MG63 (cell line): ENCODE data around the gene MIER1. TPM values are rescaled to one million over a fixed set of nuclear protein-coding genes. Genes with fewer than 3 reads are reported as not detected.
A peak's percentile ranks its signal among the peaks of the same experiment; 100 is the strongest.

ENCODE experiments used
- DNase-seq: peaks from one replicate; pipeline ENCODE4 v3.0.0-alpha.2; 2020
- H3K27me3 ChIP-seq: fragments of 250-450 bp; sonication (Bioruptor Pico); 2 replicates; pipeline ENCODE4 v1.5.1; 2020; ENCODE audit warnings: mild to moderate bottlenecking, moderate library complexity
- H3K36me3 ChIP-seq: fragments of 250-450 bp; sonication (Bioruptor Pico); 2 replicates; pipeline ENCODE4 v1.5.1; 2020; ENCODE audit warnings: mild to moderate bottlenecking, moderate library complexity
- H3K4me3 ChIP-seq: fragments of 250-450 bp; sonication (Bioruptor Pico); 2 replicates; pipeline ENCODE4 v1.5.1; 2020; ENCODE audit warnings: mild to moderate bottlenecking, moderate library complexity
- H3K9me3 ChIP-seq: fragments of 250-450 bp; sonication (Bioruptor Pico); 2 replicates; pipeline ENCODE4 v1.5.1; 2020; ENCODE audit warnings: mild to moderate bottlenecking, moderate library complexity
- total RNA-seq: library from RNA; depleted of rRNA; stranded (reverse); fragments of >200 nt; shearing (Covaris generic); gene quantifications from 2 replicates; pipeline ENCODE4 v1.2.3, GENCODE V29; 2014; ENCODE audit warnings: low replicate concordance; rRNA removed

The MIER1 gene
- total RNA-seq, 1 experiment from 2014 or later, result 11.3 TPM

DNA sequence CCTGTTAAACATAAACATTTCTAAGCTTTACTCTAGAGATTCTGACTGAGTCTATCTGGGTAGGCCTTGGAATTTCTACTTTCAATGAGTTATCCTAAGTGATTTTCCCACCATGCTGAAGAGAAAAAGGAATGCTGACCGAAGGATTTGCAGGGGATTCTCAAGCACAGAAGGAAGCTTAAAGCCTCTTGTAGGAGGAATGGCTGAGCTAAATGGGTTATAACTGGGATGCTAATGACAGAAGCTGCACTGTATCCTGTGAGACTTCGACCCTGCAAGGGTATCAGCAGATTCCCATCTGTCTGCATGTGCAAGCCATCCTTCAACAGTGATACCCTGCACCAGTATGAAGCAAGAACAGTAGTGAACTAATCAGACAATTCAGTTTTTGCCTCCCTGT, 93.8 kb downstream of the MIER1 start:
- no peak for DNase-seq
- Histone ChIP-seq H3K36me3 (peaks cover 21% of the 10 kb centered on the region), H3K27me3 (no peaks in the 10 kb centered on the region), H3K9me3 (peaks cover 2% of the 10 kb centered on the region; the same call in 1 of the 2 replicates), H3K4me3 (no peak overlapping the region)

DNA sequence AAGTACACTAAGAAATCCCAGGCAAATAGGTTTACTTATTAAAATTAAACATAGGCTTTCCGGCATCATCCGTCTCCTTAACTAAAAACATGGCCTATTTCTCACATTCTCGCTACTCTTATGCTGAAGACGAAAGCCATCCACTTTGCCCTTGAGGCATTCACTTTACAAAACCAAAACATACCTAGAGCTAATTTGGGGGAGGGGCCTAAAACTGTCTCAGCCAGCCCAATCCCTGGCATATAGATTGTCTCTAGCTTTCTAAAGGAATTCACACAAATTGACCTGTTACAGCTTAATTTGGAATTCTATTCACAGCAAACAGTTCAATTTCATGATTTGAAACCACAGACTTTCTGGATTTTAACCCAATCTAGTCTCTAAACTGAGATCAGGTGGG, 94.3 kb downstream of the MIER1 start:
- H3K4me3 ChIP-seq, result no peak overlapping the region
- no peak for DNase-seq
- H3K27me3 ChIP-seq, result no peaks in the 10 kb centered on the region
- H3K9me3 ChIP-seq, result peaks cover 1% of the 10 kb centered on the region; the same call in 1 of the 2 replicates
- peaks cover 19% of the 10 kb centered on the region for H3K36me3 ChIP-seq

DNA sequence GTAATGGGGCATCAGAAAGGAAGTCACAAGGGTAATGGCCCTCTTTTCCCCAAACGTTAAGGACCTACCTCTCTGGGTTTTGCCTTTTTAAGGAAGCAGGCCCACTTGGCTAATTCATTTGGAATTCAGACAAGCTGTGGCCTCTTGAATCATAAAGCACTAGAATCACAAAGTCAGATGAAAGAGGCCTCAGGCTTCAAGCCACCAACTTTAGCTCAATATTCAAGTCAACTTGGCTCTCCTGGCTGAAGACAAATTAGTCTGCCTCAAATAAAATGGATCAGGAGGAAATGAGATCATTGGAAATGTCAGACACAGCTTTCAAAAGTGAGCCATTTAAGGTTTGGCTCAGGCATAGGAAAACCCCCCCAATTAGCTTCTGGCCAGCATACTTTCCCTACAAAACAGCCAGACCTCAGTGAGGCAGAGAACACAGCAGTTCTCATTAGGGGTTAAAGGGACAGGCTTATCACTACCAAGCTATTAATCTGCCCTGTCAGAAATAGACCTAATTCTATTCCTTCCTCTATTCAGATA, 94.9 kb downstream of the MIER1 start:
- H3K9me3 ChIP-seq, result no peaks in the 10 kb centered on the region
- H3K4me3 ChIP-seq, result no peak overlapping the region

DNA sequence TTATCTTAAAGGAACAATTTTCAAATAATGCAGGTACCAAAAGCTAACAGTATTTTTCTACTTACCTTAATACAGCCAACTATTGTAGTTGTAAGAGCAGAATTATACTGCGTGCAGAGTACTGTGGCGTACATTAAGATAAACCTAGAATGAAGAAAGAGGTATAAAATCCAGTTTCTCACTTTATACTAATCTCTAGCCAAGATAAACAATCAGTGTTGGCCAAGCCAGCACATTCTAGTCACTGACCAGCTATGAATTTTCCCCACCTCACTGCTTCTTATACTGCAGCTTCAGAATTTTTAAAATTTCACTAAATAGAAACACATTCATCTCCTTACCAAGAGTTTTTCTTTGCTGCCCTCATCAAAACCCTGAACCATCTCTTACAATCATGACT, 95.5 kb downstream of the MIER1 start:
- H3K4me3 ChIP-seq, result no peak overlapping the region
- no peak for DNase-seq
- peaks cover 17% of the 10 kb centered on the region for H3K36me3 ChIP-seq
- H3K9me3 ChIP-seq, result no peaks in the 10 kb centered on the region
- H3K27me3 ChIP-seq, result no peaks in the 10 kb centered on the region

More for the DNA sequence above, 94.9 kb downstream of the MIER1 start:
- Histone ChIP-seq H3K36me3 (peaks cover 17% of the 10 kb centered on the region), H3K27me3 (no peaks in the 10 kb centered on the region)
- peak; percentile 63 for DNase-seq

DNA sequence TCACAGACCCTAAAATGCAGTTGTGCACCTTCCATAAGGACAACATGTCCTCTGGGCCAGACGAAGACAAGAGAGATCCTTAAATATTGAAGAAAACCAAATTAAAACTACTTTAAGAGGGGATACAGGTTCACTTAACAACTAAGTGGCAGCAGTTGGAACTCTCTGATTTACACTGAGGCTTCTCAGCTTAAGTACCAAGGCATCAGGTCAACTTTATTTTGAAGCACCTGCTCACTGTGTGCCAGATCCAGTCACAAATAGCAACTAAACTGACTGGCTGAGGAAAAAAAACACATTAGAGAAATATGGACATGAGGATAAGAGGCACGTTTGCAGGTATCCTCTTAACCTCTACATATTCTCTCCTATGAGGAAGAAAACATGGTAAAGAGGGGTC, 96.0 kb downstream of the MIER1 start:
- H3K27me3 ChIP-seq, result no peaks in the 10 kb centered on the region
- no peaks in the 10 kb centered on the region for H3K9me3 ChIP-seq
- no peak for DNase-seq
- peaks cover 17% of the 10 kb centered on the region for H3K36me3 ChIP-seq
- H3K4me3 ChIP-seq, result no peak overlapping the region

DNA sequence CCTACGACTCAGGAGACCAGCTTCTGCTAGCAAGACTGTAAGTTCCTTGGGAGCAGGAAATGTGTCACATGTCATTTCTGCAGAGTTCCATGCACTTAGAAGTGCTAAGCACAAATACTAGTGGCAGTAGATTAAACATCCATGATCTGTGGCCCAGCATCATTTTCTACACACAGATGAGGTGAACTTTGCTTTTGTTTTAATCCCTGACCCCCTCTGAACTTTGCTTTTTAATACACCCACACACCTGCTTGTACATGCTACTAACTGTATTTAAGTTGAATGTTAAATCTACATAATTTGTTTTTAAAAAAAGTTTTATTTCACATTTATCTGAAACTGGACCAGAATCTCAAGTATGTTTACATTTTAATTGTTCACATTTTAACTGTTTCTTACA, 104.7 kb downstream of the MIER1 start:
- Histone ChIP-seq H3K4me3 (no peak overlapping the region), H3K36me3 (peaks cover 13% of the 10 kb centered on the region), H3K27me3 (no peaks in the 10 kb centered on the region), H3K9me3 (peaks cover 9% of the 10 kb centered on the region; the same call in 1 of the 2 replicates)
- DNase-seq, result no peak

DNA sequence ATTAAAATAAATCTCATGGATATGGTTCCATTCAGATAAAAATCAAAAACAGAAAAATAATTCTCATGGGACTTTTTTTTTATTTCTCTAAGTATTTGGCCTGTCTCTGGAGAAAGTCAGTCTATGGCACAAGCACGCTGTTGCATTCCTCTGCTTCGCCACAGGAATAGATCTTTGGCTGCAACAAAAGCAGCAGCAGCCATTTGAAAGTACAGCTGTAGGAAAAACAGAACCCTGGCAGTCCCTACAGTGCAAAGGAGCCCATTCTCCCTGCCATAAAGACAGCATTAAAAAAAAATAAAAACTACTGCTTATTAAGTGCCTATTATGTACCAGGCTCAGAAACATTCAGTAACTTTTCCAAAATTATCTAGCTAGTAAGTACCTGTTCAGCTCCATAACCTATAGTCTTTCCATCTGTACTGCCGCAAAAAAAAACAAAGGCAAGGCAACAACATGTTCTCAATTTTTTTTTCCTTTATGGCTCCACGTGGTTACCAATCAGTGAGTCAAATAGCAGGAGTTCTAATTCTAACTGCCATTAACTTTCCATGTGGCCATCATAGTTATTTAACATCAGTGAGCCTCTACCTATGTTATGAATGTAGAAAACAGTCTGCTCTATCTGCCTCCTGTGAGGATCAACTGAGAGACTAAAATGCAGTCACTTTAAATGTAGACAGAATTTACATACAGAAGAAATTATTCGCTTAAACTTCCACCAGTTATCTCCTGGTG, 106.5 kb downstream of the MIER1 start:
- peaks cover 11% of the 10 kb centered on the region for H3K9me3 ChIP-seq
- no peak for DNase-seq
- peaks cover 12% of the 10 kb centered on the region for H3K36me3 ChIP-seq
- H3K4me3 ChIP-seq, result no peak overlapping the region
- H3K27me3 ChIP-seq, result no peaks in the 10 kb centered on the region

DNA sequence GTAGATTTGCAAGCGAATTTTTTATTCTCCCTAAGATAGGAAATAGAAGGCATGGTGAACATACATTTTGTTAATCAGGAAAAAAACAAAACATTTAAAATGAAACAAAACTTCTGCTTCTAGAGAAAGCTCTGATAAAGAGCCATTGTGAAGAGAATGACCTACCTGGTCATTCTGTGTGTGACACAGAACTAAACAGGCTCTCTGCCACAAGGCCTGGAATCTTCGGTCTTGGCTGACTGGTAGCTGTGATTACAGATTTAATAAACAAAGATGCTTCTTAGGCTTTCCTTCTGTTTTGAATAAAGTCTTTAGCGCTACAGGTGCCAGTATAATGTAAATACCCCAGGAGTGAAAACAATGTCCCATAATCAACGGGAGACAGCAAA, 107.1 kb downstream of the MIER1 start:
- H3K36me3 ChIP-seq, result peaks cover 16% of the 10 kb centered on the region
- no peaks in the 10 kb centered on the region for H3K27me3 ChIP-seq
- no peak overlapping the region for H3K4me3 ChIP-seq
- peaks cover 14% of the 10 kb centered on the region for H3K9me3 ChIP-seq
- no peak for DNase-seq

Other genes starting within 250 kb of the MIER1 start
- gene DYNLT5, start 172.5 kb upstream of the MIER1 start, total RNA-seq, result not detected in 2 replicates
- gene INSL5, start 123.7 kb upstream of the MIER1 start, total RNA-seq, result not detected in 2 replicates
- 0.10 TPM in 1 of 2 replicates, not detected in the other for gene DNAI4, start 134 bp upstream of the MIER1 start, total RNA-seq
- 4.1 and 4.3 TPM in 2 replicates for gene SLC35D1, start 129.2 kb downstream of the MIER1 start, total RNA-seq
- not detected in 2 replicates for gene C1orf141, start 210.0 kb downstream of the MIER1 start, total RNA-seq
- gene IL23R, start 241.5 kb downstream of the MIER1 start, total RNA-seq, result not detected in 2 replicates